Nephron (organoid): Measurements from ENCODE around the gene MAGI2.

Experiments used
- H3K27ac Mint-ChIP-seq, 3 experiments: 2 replicates each; pipeline ENCODE4 v1.8.0; 2020; ENCODE audit warnings: mixed read lengths in 3 of 3, mild to moderate bottlenecking in 2 of 3, moderate library complexity in 1 of 3
- H3K27me3 Mint-ChIP-seq: 2 replicates; pipeline ENCODE4 v1.8.0; 2021; ENCODE audit warnings: low read depth, mild to moderate bottlenecking, moderate library complexity, mixed read lengths
- H3K36me3 Mint-ChIP-seq: 2 replicates; pipeline ENCODE4 v1.8.0; 2020; ENCODE audit warnings: low read depth, mixed read lengths
- H3K4me1 Mint-ChIP-seq: 2 replicates; pipeline ENCODE4 v1.8.0; 2020; ENCODE audit warnings: mixed read lengths
- H3K4me3 Mint-ChIP-seq, 3 experiments: 2 replicates each; pipeline ENCODE4 v1.8.0; 2020; ENCODE audit warnings: mild to moderate bottlenecking in 3 of 3, mixed read lengths in 3 of 3, moderate library complexity in 2 of 3
- H3K9me3 Mint-ChIP-seq: 2 replicates; pipeline ENCODE4 v1.8.0; 2020; ENCODE audit warnings: mixed read lengths
- TF ChIP-seq, protein P1 (sequence below), 3 experiments: fragments of 200-600 bp; sonication (generic); IDR thresholded peaks; one replicate each; pipeline ENCODE4 v1.5.0; 2021; ENCODE audit warnings: antibody characterized with exemption in 3 of 3; ENCODE audit not compliant: unreplicated experiment in 3 of 3

The MAGI2 gene

DNA sequence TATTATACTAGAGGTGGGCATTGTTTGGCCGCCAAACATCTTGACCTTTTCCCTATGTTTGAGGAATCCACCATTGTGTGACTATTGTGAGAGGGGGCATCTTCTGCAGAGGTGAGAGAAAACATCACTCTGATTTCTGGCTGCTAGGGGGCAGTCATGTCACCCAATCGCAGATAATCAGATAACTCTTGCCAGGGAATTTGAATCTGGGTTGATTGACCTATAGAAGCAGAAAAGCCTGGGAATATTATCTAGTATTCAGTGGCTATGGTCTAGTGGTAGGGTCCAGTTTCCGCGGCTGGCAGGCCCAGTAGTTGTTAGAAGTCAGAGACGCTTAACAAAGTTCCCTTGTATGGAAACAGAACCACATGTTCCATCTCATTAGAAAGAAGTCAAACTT, 846.4 kb downstream of the MAGI2 start:
- Mint-ChIP-seq H3K9me3 (no peaks in the 10 kb centered on the region), H3K4me3 (no peak overlapping the region), H3K27me3 (no peaks in the 10 kb centered on the region), H3K4me1 (no peaks in the 10 kb centered on the region), H3K36me3 (no peaks in the 10 kb centered on the region), H3K27ac (no peak overlapping the region)
- TF ChIP-seq, protein P1, sequence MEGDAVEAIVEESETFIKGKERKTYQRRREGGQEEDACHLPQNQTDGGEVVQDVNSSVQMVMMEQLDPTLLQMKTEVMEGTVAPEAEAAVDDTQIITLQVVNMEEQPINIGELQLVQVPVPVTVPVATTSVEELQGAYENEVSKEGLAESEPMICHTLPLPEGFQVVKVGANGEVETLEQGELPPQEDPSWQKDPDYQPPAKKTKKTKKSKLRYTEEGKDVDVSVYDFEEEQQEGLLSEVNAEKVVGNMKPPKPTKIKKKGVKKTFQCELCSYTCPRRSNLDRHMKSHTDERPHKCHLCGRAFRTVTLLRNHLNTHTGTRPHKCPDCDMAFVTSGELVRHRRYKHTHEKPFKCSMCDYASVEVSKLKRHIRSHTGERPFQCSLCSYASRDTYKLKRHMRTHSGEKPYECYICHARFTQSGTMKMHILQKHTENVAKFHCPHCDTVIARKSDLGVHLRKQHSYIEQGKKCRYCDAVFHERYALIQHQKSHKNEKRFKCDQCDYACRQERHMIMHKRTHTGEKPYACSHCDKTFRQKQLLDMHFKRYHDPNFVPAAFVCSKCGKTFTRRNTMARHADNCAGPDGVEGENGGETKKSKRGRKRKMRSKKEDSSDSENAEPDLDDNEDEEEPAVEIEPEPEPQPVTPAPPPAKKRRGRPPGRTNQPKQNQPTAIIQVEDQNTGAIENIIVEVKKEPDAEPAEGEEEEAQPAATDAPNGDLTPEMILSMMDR (IDR thresholded peaks at IDR 0.05; ENCODE audit: unreplicated experiment in 3 of 3), result peak in 1 of 3 experiments; percentile 21

DNA sequence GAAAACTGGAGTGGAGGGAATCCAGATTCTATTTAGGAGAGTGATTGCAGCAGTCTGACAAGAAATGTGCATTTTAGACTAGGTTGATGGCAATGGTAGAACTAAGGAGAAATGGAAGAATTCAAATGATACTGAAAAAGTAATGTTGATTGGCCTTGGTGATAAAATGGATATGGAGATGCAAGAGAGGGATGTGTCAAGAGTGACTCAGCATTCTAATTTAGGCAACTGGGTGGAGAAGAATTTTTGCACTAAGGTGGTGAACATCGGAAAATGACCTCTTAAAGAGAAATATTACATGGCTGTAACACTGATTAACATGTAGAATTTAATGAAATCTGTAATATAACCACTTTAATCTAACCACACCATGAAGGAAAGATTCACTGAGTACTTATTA, 848.3 kb downstream of the MAGI2 start:
- H3K4me3 Mint-ChIP-seq, result no peak overlapping the region
- no peaks in the 10 kb centered on the region for H3K27me3 Mint-ChIP-seq
- no peak overlapping the region for H3K27ac Mint-ChIP-seq
- no peaks in the 10 kb centered on the region for H3K9me3 Mint-ChIP-seq
- H3K36me3 Mint-ChIP-seq, result no peaks in the 10 kb centered on the region
- no peaks in the 10 kb centered on the region for H3K4me1 Mint-ChIP-seq
- TF ChIP-seq, protein P1 (IDR thresholded peaks at IDR 0.05; ENCODE audit: unreplicated experiment in 3 of 3), result no peak

DNA sequence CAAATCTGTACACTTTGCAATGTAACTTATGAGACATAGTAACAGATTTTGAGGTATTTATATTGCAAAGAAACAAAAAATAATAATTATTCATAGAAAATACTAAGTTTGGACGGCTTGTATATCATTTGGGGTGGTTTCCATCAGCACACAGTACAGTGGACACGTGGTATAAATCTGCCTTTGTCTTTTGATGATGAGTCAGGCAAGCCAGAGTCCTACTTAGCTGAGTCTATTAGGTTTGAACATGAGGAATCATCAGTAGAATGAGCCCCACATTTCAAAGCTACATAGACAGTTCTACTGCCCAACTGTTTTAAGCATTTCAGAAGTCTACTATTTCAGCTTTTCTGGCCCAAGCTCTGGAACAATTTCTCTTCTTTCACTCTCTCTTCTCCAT, 851.7 kb downstream of the MAGI2 start:
- no peaks in the 10 kb centered on the region for H3K27me3 Mint-ChIP-seq
- TF ChIP-seq, protein P1 (IDR thresholded peaks at IDR 0.05; ENCODE audit: unreplicated experiment in 3 of 3), result no peak
- H3K27ac Mint-ChIP-seq, result no peak overlapping the region
- no peaks in the 10 kb centered on the region for H3K9me3 Mint-ChIP-seq
- no peaks in the 10 kb centered on the region for H3K36me3 Mint-ChIP-seq
- no peak overlapping the region for H3K4me3 Mint-ChIP-seq
- H3K4me1 Mint-ChIP-seq, result no peaks in the 10 kb centered on the region

DNA sequence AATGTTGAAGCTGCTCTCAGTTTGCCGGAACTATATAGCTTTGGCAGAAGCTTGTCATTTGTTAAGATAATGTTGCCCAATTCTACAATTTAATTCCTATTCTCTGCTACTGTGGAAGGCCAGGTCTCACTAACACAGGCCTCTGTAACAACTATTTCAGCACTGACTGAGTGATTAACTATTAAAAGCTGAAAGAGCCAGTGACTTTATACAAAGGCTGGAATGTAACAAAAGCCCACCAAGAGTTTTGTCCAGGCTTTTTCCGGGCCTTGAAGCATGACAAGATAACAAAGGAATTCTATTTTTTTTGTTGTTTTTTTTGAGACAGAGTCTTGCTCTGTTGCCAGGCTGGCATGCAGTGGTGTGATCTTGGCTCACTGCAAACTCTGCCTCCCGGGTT, 859.3 kb downstream of the MAGI2 start:
- no peaks in the 10 kb centered on the region for H3K27me3 Mint-ChIP-seq
- no peaks in the 10 kb centered on the region for H3K4me1 Mint-ChIP-seq
- H3K9me3 Mint-ChIP-seq, result no peaks in the 10 kb centered on the region
- no peak overlapping the region for H3K4me3 Mint-ChIP-seq
- H3K36me3 Mint-ChIP-seq, result peaks cover 4% of the 10 kb centered on the region
- TF ChIP-seq, protein P1 (IDR thresholded peaks at IDR 0.05; ENCODE audit: unreplicated experiment in 3 of 3), result no peak
- peak overlapping the region in 2 of 3 experiments; percentile 34 to 40 for H3K27ac Mint-ChIP-seq

DNA sequence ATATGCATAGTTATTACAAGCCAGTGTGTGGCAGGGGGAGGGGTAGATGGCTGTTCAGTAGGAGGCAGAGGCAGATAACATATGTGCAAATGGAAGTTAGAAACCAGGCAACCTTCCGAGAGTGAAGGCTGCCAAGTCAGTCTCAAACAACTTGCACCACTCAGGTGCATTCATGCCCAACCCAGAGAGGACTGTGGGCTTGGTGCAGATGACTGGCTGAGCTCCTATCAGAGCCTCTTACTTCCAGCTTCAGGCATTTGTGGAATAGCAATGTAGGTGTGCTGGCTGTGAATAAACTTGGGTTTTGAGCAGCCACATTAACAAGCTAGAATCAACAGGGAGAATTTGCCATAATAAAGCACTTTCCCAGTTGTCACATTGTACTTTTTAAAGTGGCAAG, 865.1 kb downstream of the MAGI2 start:
- peaks cover 4% of the 10 kb centered on the region for H3K36me3 Mint-ChIP-seq

DNA sequence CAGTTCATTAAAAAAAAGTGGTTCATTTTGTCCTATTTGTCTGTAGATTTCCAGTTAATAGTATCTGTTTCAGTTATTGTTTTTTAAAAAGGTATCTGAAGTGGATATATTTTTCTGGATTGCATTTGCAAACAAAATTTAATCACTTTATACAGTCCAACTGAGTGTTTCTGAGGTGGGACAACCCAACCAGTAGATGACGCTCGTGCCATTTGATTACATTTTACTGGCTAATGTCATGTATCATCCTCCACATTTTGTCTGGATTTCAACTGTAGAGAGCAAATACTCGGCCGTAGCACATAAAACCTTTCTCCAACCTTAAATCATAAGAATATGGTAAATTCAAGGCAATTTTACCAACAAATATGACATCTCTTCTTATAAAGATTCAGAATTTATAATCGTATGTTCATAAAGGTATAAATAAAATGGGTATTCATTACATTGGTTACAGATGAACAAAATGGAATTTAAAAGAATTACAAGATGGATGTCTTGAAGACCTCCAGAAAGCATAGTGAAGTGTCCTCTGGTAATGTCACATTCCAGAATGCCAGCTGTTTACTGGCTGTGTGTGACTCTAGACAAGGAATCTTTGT, 865.9 kb downstream of the MAGI2 start:
- Mint-ChIP-seq H3K4me3 (no peak overlapping the region), H3K36me3 (peaks cover 4% of the 10 kb centered on the region), H3K9me3 (no peaks in the 10 kb centered on the region), H3K27ac (no peak overlapping the region), H3K27me3 (no peaks in the 10 kb centered on the region), H3K4me1 (no peaks in the 10 kb centered on the region)
- TF ChIP-seq, protein P1 (IDR thresholded peaks at IDR 0.05; ENCODE audit: unreplicated experiment in 3 of 3), result no peak

More for the DNA sequence above, 865.1 kb downstream of the MAGI2 start:
- no peak overlapping the region for H3K4me3 Mint-ChIP-seq
- no peaks in the 10 kb centered on the region for H3K9me3 Mint-ChIP-seq
- TF ChIP-seq, protein P1 (IDR thresholded peaks at IDR 0.05; ENCODE audit: unreplicated experiment in 3 of 3), result no peak
- no peaks in the 10 kb centered on the region for H3K27me3 Mint-ChIP-seq
- H3K4me1 Mint-ChIP-seq, result no peaks in the 10 kb centered on the region
- H3K27ac Mint-ChIP-seq, result no peak overlapping the region
